Measurements from ENCODE around the gene RBM48. TPM values are rescaled to one million over a fixed set of nuclear protein-coding genes. Genes with fewer than 3 reads are reported as not detected.

Gene RBM48
- polyA plus RNA-seq, 2 of the 4 experiments (the other 2 are of a cell fraction), result 7.0 to 7.1 TPM

GRCh38 chr7:92582948-92583347 is 54.4 kb downstream of the RBM48 start:
- TF ChIP-seq TP53 (CRISPR knock-in tag; IDR thresholded peaks at IDR 0.05) (no peak), EHMT2 (IDR thresholded peaks at IDR 0.05; ENCODE audit: low read depth) (no peak), SMC3 (IDR thresholded peaks at IDR 0.05) (no peak), ZFP36 (IDR thresholded peaks at IDR 0.05; ENCODE audit: borderline replicate concordance, partially characterized antibody) (no peak), GATA3 (IDR thresholded peaks at IDR 0.05; ENCODE audit: borderline replicate concordance) (no peak), RNF2 (IDR thresholded peaks at IDR 0.05; ENCODE audit: borderline replicate concordance, low read depth) (no peak), JUNB (IDR thresholded peaks at IDR 0.05) (no peak), HDAC2 (IDR thresholded peaks at IDR 0.05) (no peak), RFX5 (IDR thresholded peaks at IDR 0.05) (no peak), E2F6 (IDR thresholded peaks at IDR 0.05; ENCODE audit: borderline replicate concordance, low read depth) (no peak), EHF (CRISPR knock-in tag; IDR thresholded peaks at IDR 0.05) (no peak)
- TF ChIP-seq, protein P1, sequence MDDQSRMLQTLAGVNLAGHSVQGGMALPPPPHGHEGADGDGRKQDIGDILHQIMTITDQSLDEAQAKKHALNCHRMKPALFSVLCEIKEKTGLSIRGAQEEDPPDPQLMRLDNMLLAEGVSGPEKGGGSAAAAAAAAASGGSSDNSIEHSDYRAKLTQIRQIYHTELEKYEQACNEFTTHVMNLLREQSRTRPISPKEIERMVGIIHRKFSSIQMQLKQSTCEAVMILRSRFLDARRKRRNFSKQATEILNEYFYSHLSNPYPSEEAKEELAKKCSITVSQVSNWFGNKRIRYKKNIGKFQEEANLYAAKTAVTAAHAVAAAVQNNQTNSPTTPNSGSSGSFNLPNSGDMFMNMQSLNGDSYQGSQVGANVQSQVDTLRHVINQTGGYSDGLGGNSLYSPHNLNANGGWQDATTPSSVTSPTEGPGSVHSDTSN (IDR thresholded peaks at IDR 0.05), result no peak

DNA sequence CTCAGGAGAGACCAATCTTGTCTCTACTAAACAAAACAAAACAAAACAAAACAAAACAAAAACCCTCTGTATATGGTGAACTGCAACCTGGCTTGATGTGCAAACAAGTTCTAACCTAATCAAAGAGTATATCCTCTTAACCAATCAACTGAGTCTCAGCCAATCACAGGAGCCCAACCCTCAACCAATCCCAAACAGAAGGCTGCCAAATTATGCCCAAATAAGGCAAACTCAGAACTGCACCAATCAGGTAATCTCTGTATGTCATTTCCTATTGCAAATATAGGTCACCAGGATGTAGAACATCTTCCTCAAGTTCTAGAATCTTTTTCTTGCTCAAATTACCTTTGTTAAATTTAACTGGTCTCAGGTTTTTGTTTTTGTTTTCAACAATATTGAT is 56.4 kb downstream of the RBM48 start:
- Histone ChIP-seq H3K4me1 (peaks cover 38% of the 10 kb centered on the region), H3K9me3 (no peaks in the 10 kb centered on the region), H3K4me3 (no peak overlapping the region), H3K4me2 (peak overlapping the region; percentile 75; the same call in 1 of the 3 replicates), H3K27ac (no peak overlapping the region; a peak in 1 of 6 replicates)
- CTCF ChIA-PET, result interaction anchor here (0.8 kb wide), 1 partner anchor 35 kb away, joined by 3 read pairs; no protein-coding TSS in a partner anchor
- FAIRE-seq, result no peak
- POLR2A ChIA-PET, result no interaction called here
- TF ChIP-seq CBX8 (IDR thresholded peaks at IDR 0.05) (no peak), ZFP36 (IDR thresholded peaks at IDR 0.05; ENCODE audit: borderline replicate concordance, partially characterized antibody) (peak; percentile 85)
- ATAC-seq, result no peak; a peak in 1 of 6 replicates
- DNase-seq (ENCODE audit: low read depth in 1 of 2, low spot score in 1 of 2), result peak in 1 of 2 experiments; percentile 68

More at GRCh38 chr7:92582948-92583347, 54.4 kb downstream of the RBM48 start:
- POLR2A ChIA-PET, result no interaction called here
- CTCF ChIA-PET, result no interaction called here
- DNase-seq (ENCODE audit: low read depth in 1 of 2, low spot score in 1 of 2) (no peak), FAIRE-seq (no peak), ATAC-seq (no peak)
- no peak overlapping the region for H3K4me2 ChIP-seq
- WGBS (ENCODE audit: missing lambda C conversion rate), result 91% methylated on average over 1 of the region's 1 CpG
- H3K27ac ChIP-seq, result no peak overlapping the region
- peaks cover 27% of the 10 kb centered on the region for H3K4me1 ChIP-seq
- H3K9me3 ChIP-seq, result no peaks in the 10 kb centered on the region
- H3K4me3 ChIP-seq, result no peak overlapping the region

- CTCF ChIA-PET, result no interaction called here
- peak overlapping the region; percentile 0; the same call in 1 of the 3 replicates for H3K4me3 ChIP-seq
- TF ChIP-seq HMGXB4 (CRISPR knock-in tag; IDR thresholded peaks at IDR 0.05; ENCODE audit: borderline replicate concordance) (no peak), CEBPB (IDR thresholded peaks at IDR 0.05) (peak; percentile 87 to 88; a peak in 3 of 4 replicates)
- DNase-seq (ENCODE audit: low read depth in 1 of 2, low spot score in 1 of 2) (no peak), ATAC-seq (no peak), FAIRE-seq (no peak)
- peak overlapping the region; percentile 75 for H3K4me2 ChIP-seq
- no peaks in the 10 kb centered on the region for H3K9me3 ChIP-seq
- peak overlapping the region; percentile 47 to 72 for H3K27ac ChIP-seq
- peaks cover 38% of the 10 kb centered on the region for H3K4me1 ChIP-seq
- POLR2A ChIA-PET, result no interaction called here
Observed at GRCh38 chr7:92586403-92586802, 57.8 kb downstream of the RBM48 start.

GRCh38 chr7:92586841-92587240 is 58.2 kb downstream of the RBM48 start:
- peak overlapping the region; percentile 47 to 72 for H3K27ac ChIP-seq
- TF ChIP-seq JUNB (IDR thresholded peaks at IDR 0.05) (no peak), CBX8 (IDR thresholded peaks at IDR 0.05) (no peak), E2F6 (IDR thresholded peaks at IDR 0.05; ENCODE audit: borderline replicate concordance, low read depth) (no peak), MYC (IDR thresholded peaks at IDR 0.05; ENCODE audit: borderline replicate concordance, low read length) (no peak), POLR2A (IDR thresholded peaks at IDR 0.05; ENCODE audit: low read length) (no peak), EHMT2 (IDR thresholded peaks at IDR 0.05; ENCODE audit: low read depth) (no peak), NPAS2 (CRISPR knock-in tag; IDR thresholded peaks at IDR 0.05; ENCODE audit: borderline replicate concordance) (no peak)
- no peaks in the 10 kb centered on the region for H3K9me3 ChIP-seq
- ATAC-seq (no peak), FAIRE-seq (no peak), DNase-seq (ENCODE audit: low read depth in 1 of 2, low spot score in 1 of 2) (no peak)
- H3K4me1 ChIP-seq, result peaks cover 38% of the 10 kb centered on the region
- ChIA-PET CTCF (interaction anchor here (0.9 to 1.4 kb wide), 2 partner anchors 7 to 34 kb away, joined by 3 to 4 read pairs; no protein-coding TSS in a partner anchor), POLR2A (no interaction called here)
- H3K4me3 ChIP-seq, result peak overlapping the region; percentile 0; the same call in 1 of the 3 replicates
- WGBS (ENCODE audit: missing lambda C conversion rate), result 52% methylated on average over 4 of the region's 4 CpGs
- peak overlapping the region; percentile 75 for H3K4me2 ChIP-seq
